Neural cell (in vitro differentiated cells): ENCODE data around the gene TRAPPC2L.

Experiments
- EP300 ChIP-seq: fragments of 450-650 bp; conservative IDR thresholded peaks from 2 replicates; pipeline ENCODE4 v1.6.1; 2014; ENCODE audit warnings: antibody characterized with exemption, mild to moderate bottlenecking, moderate library complexity; ENCODE audit not compliant: poor library complexity, severe bottlenecking
- RAD21 ChIP-seq: fragments of 450-650 bp; conservative IDR thresholded peaks from 2 replicates; pipeline ENCODE4 v1.6.1; 2014; ENCODE audit warnings: antibody characterized with exemption, mild to moderate bottlenecking, moderate library complexity
- TF ChIP-seq, protein P1 (sequence below): fragments of 450-650 bp; IDR thresholded peaks from 2 replicates; pipeline ENCODE4 v1.5.1; 2014; ENCODE audit warnings: antibody characterized with exemption, mild to moderate bottlenecking, moderate library complexity; ENCODE audit not compliant: poor library complexity, severe bottlenecking

GRCh38 chr16:88881675-88882357 lies 24.9 kb downstream of the TRAPPC2L start:
- TF ChIP-seq, protein P1, sequence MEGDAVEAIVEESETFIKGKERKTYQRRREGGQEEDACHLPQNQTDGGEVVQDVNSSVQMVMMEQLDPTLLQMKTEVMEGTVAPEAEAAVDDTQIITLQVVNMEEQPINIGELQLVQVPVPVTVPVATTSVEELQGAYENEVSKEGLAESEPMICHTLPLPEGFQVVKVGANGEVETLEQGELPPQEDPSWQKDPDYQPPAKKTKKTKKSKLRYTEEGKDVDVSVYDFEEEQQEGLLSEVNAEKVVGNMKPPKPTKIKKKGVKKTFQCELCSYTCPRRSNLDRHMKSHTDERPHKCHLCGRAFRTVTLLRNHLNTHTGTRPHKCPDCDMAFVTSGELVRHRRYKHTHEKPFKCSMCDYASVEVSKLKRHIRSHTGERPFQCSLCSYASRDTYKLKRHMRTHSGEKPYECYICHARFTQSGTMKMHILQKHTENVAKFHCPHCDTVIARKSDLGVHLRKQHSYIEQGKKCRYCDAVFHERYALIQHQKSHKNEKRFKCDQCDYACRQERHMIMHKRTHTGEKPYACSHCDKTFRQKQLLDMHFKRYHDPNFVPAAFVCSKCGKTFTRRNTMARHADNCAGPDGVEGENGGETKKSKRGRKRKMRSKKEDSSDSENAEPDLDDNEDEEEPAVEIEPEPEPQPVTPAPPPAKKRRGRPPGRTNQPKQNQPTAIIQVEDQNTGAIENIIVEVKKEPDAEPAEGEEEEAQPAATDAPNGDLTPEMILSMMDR, result no peak
- no peak for TF ChIP-seq RAD21
- no peak for TF ChIP-seq EP300
